ENCODE data around the gene ANKRD63. TPM values are rescaled to one million over a fixed set of nuclear protein-coding genes. Genes with fewer than 3 reads are reported as not detected.

Gene ANKRD63
- total and polyA plus RNA-seq, 2 of the 13 experiments (the other 11 are each of a cell fraction or from before 2014, with no cell fraction given), result not detected

- BruUV-seq (replicated peaks), result no TSS peak
- no peak overlapping the region for H3K4me3 ChIP-seq (replicated peaks in 1 of 3; ENCODE audit: insufficient read depth in 1 of 3, low read depth in 2 of 3, low read length in 3 of 3)
- peaks cover 4 to 69% of the 10 kb centered on the region in 2 experiments; a peak in 4 of 5 replicates for H3K27me3 ChIP-seq (ENCODE audit: control insufficient read depth in 1 of 2, insufficient read depth in 2 of 2, low read length in 2 of 2)
- H3K4me2 ChIP-seq (ENCODE audit: low read depth, low read length), result no peak overlapping the region
- H4K20me1 ChIP-seq (ENCODE audit: insufficient read depth, low read length), result no peaks in the 10 kb centered on the region
- no peak for TF ChIP-seq ELF4 (CRISPR knock-in tag; IDR thresholded peaks at IDR 0.05; ENCODE audit: borderline replicate concordance)
- no peak for TF ChIP-seq SMAD3 (CRISPR knock-in tag; IDR thresholded peaks at IDR 0.05)
- no peak for TF ChIP-seq SMYD3 (CRISPR knock-in tag; IDR thresholded peaks at IDR 0.05)
- TF ChIP-seq ZNF768 (CRISPR knock-in tag; IDR thresholded peaks at IDR 0.05), result peak; percentile 87
- DNase-seq (ENCODE audit: low spot score) (no peak), ATAC-seq (no peak), FAIRE-seq (no peak)
- in situ Hi-C loops (cut with HindIII; ENCODE audit: extremely low pct_ligation_motif_present, low pct_unique_long_range_greater_than_20kb), result no loop called here
- no peaks in the 10 kb centered on the region for H3K79me2 ChIP-seq (ENCODE audit: insufficient read depth, low read length)
- CTCF ChIA-PET (ENCODE audit: low intra/inter-chr PET ratio, low total read pairs), result no interaction called here
- H3K27ac ChIP-seq (ENCODE audit: extremely low read length, insufficient read depth, low read length), result no peak overlapping the region
- no peak overlapping the region for H2AFZ ChIP-seq (ENCODE audit: low read length)
- intact Hi-C loops (cut with micrococcal nuclease; ENCODE audit: unreplicated experiment), result no loop called here
- no peaks in the 10 kb centered on the region for H3K9me3 ChIP-seq (ENCODE audit: low read length)
- 88% methylated on average over 3 of the region's 3 CpGs for WGBS (ENCODE audit: low lambda C conversion rate)
- H3K4me1 ChIP-seq (ENCODE audit: insufficient read depth, low read length), result peaks cover 25% of the 10 kb centered on the region
- H3K36me3 ChIP-seq (replicated peaks in 1 of 2; ENCODE audit: control insufficient read depth in 1 of 2, insufficient read depth in 2 of 2, low read length in 2 of 2), result no peaks in the 10 kb centered on the region
- H3K9ac ChIP-seq (ENCODE audit: insufficient read depth, low read depth, low read length), result no peak overlapping the region
- POLR2A ChIA-PET, result no interaction called here
Observed at GRCh38 chr15:40254452-40254851, 28.4 kb downstream of the ANKRD63 start.

DNA sequence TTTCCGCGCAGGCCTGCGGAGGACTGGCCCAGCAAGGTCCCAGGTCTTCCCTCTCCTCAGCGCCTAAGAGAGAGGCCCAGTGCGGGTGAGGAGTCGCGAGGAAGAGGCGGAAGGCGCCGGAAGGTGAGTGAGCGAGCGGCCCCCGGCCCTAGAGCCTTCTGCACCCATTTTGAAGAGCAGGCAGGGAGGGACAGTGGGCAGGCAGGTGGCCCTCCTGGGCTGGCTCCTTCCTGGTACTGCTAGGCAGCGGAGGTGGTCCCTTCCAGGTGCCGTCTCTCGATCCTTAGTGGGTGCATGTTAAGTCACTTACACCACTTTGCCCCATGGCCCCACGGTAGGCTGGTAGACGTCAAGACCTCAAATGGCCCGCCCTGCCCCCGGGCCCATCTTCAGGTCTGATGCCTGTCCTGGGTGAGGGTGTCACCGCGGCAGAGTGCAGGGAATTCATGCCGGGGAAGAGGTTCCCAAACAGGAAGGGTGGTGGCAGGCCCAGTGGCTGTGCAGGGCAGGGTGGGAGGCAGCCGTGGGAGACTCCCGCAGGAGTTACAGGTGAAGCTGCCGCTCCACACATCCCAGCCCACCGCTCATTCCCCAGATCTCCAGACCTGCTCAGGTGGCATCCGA lies 29.6 kb downstream of the ANKRD63 start:
- 76% methylated on average over 19 of the region's 28 CpGs for WGBS (ENCODE audit: low lambda C conversion rate)
- FAIRE-seq, result no peak
- ChIA-PET CTCF (ENCODE audit: low intra/inter-chr PET ratio, low total read pairs) (interaction anchor here (1.6 kb wide), 1 partner anchor 21 kb away, joined by 5 read pairs; no protein-coding TSS in a partner anchor), POLR2A (no interaction called here)
- peaks cover 28% of the 10 kb centered on the region for H3K4me1 ChIP-seq (ENCODE audit: insufficient read depth, low read length)
- H4K20me1 ChIP-seq (ENCODE audit: insufficient read depth, low read length), result no peaks in the 10 kb centered on the region
- peak overlapping the region; percentile 23 to 64 (median 42); a peak in 4 of 6 replicates for H3K4me3 ChIP-seq (replicated peaks in 1 of 3; ENCODE audit: insufficient read depth in 1 of 3, low read depth in 2 of 3, low read length in 3 of 3)
- H3K79me2 ChIP-seq (ENCODE audit: insufficient read depth, low read length), result no peaks in the 10 kb centered on the region
- in situ Hi-C loops (cut with HindIII; ENCODE audit: extremely low pct_ligation_motif_present, low pct_unique_long_range_greater_than_20kb) (no loop called here), intact Hi-C loops (cut with micrococcal nuclease; ENCODE audit: unreplicated experiment) (no loop called here)
- no peak for DNase-seq (ENCODE audit: low spot score)
- H3K27ac ChIP-seq (ENCODE audit: extremely low read length, insufficient read depth, low read length), result no peak overlapping the region
- BruUV-seq (replicated peaks), result no TSS peak
- no peak for ATAC-seq
- no peaks in the 10 kb centered on the region for H3K36me3 ChIP-seq (replicated peaks in 1 of 2; ENCODE audit: control insufficient read depth in 1 of 2, insufficient read depth in 2 of 2, low read length in 2 of 2)
- TF ChIP-seq ZNF30 (CRISPR knock-in tag; IDR thresholded peaks at IDR 0.05) (no peak), ZSCAN30 (CRISPR knock-in tag; IDR thresholded peaks at IDR 0.05) (no peak), JDP2 (CRISPR knock-in tag; IDR thresholded peaks at IDR 0.05; ENCODE audit: borderline replicate concordance) (no peak)
- H3K4me2 ChIP-seq (ENCODE audit: low read depth, low read length), result peak overlapping the region; percentile 63
- no peak overlapping the region for H3K9ac ChIP-seq (ENCODE audit: insufficient read depth, low read depth, low read length)
- H3K27me3 ChIP-seq (ENCODE audit: control insufficient read depth in 1 of 2, insufficient read depth in 2 of 2, low read length in 2 of 2), result peaks cover 3 to 66% of the 10 kb centered on the region in 2 experiments; a peak in 4 of 5 replicates
- H3K9me3 ChIP-seq (ENCODE audit: low read length), result no peaks in the 10 kb centered on the region
- no peak overlapping the region for H2AFZ ChIP-seq (ENCODE audit: low read length)
